ENCODE measurements around the gene STK11.
A peak's percentile ranks its signal among the peaks of the same experiment; 100 is the strongest.

Gene STK11

GRCh38 chr19:1205114-1206099 is at the start of gene STK11:
TSS of gene STK11 (plus strand) at chr19:1205778. CDS start at chr19:1206914, 1,136 bp downstream.
- TF ChIP-seq CTCF (conservative IDR thresholded peaks at IDR 0.05; ENCODE audit: control insufficient read depth, insufficient read depth, low read depth, low read length) = no peak
- peak within 1 kb of the TSS; percentile 77 for H3K4me3 ChIP-seq (ENCODE audit: control insufficient read depth, low read depth, low read length)
- DNase-seq (ENCODE audit: low read depth) = peak; percentile 93

GRCh38 chr19:1156305-1156801 is 49.2 kb upstream of the STK11 start:
- H3K4me3 ChIP-seq (ENCODE audit: control insufficient read depth, low read depth, low read length) = no peak overlapping the region
- TF ChIP-seq CTCF (conservative IDR thresholded peaks at IDR 0.05; ENCODE audit: control insufficient read depth, insufficient read depth, low read depth, low read length) = no peak
- peak; percentile 64 for DNase-seq (ENCODE audit: low read depth)

- H3K4me3 ChIP-seq (ENCODE audit: control insufficient read depth, low read depth, low read length) = no peak overlapping the region
- TF ChIP-seq CTCF (conservative IDR thresholded peaks at IDR 0.05; ENCODE audit: control insufficient read depth, insufficient read depth, low read depth, low read length) = no peak
- DNase-seq (ENCODE audit: low read depth) = no peak
Measured at GRCh38 chr19:1156830-1157615, 48.6 kb upstream of the STK11 start.

- H3K4me3 ChIP-seq (ENCODE audit: control insufficient read depth, low read depth, low read length) = no peak overlapping the region
- TF ChIP-seq CTCF (conservative IDR thresholded peaks at IDR 0.05; ENCODE audit: control insufficient read depth, insufficient read depth, low read depth, low read length) = no peak
- DNase-seq (ENCODE audit: low read depth) = no peak
Measured at GRCh38 chr19:1157931-1158884, 47.4 kb upstream of the STK11 start.

- no peak for DNase-seq (ENCODE audit: low read depth)
- no peak overlapping the region for H3K4me3 ChIP-seq (ENCODE audit: control insufficient read depth, low read depth, low read length)
- no peak for TF ChIP-seq CTCF (conservative IDR thresholded peaks at IDR 0.05; ENCODE audit: control insufficient read depth, insufficient read depth, low read depth, low read length)
Measured at GRCh38 chr19:1158885-1159448, 46.6 kb upstream of the STK11 start.
